Measurements from ENCODE around the gene CXCL17.

DNA sequence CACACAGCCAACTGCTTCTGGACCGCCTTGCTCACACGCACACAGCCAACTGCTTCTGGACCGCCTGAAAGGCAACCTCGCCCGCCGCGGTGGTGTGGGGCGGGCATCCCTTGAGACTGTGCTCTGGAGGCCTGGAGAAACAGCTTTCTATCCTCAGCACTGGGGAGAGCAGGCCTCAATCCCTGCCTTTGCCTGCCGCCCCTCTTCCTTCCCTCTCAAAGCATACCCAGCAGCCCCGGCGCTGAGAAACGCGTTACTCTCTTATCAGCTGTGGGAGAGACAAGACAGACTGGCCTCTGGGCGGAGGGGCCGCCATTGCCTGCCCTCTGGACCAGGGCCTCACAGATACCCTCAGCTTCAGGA lies 18.4 kb downstream of the CXCL17 start:
- TF ChIP-seq, protein P1, sequence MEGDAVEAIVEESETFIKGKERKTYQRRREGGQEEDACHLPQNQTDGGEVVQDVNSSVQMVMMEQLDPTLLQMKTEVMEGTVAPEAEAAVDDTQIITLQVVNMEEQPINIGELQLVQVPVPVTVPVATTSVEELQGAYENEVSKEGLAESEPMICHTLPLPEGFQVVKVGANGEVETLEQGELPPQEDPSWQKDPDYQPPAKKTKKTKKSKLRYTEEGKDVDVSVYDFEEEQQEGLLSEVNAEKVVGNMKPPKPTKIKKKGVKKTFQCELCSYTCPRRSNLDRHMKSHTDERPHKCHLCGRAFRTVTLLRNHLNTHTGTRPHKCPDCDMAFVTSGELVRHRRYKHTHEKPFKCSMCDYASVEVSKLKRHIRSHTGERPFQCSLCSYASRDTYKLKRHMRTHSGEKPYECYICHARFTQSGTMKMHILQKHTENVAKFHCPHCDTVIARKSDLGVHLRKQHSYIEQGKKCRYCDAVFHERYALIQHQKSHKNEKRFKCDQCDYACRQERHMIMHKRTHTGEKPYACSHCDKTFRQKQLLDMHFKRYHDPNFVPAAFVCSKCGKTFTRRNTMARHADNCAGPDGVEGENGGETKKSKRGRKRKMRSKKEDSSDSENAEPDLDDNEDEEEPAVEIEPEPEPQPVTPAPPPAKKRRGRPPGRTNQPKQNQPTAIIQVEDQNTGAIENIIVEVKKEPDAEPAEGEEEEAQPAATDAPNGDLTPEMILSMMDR (IDR thresholded peaks at IDR 0.05), result no peak
- TF ChIP-seq POLR2AphosphoS5 (IDR thresholded peaks at IDR 0.05) (no peak), POLR2A (IDR thresholded peaks at IDR 0.05) (no peak)

Data from prostate gland (tissue), 2 donors.